Measurements from ENCODE around the gene PRODH2. TPM values are rescaled to one million over a fixed set of nuclear protein-coding genes. Genes with fewer than 3 reads are reported as not detected.

The PRODH2 gene
- total and polyA plus RNA-seq, 3 donors from 2014 or later = 0.99 to 2.7 (median 1.3) TPM

DNA sequence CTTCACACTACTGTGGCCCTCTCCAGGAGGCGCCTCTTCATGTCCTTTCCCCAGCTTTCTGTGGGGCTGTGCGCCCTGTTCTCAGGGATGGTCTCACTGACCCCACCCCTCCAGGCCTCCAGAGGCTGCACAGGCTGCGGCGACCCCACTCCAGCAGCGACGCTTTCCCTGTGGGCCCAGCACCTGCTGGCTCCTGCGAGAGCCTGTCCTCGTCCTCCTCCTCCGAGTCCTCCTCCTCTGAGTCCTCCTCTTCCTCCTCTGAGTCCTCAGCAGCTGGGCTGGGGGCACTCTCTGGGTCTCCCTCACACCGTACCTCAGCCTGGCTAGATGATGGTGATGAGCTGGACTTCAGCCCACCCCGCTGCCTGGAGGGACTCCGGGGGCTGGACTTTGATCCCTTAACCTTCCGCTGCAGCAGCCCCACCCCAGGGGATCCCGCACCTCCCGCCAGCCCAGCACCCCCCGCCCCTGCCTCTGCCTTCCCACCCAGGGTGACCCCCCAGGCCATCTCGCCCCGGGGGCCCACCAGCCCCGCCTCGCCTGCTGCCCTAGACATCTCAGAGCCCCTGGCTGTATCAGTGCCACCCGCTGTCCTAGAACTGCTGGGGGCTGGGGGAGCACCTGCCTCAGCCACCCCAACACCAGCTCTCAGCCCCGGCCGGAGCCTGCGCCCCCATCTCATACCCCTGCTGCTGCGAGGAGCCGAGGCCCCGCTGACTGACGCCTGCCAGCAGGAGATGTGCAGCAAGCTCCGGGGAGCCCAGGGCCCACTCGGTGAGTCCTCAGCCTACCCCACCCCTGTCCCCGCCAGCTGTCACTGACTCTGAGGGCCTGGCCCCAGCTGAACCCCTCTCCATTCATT lies 26.1 kb downstream of the PRODH2 start:
- intact Hi-C loops (cut with DNase I; ENCODE audit: low total_unique reads) = no loop called here
- Histone ChIP-seq H3K4me3 (no peak overlapping the region), H3K36me3 (ENCODE audit: low read depth, missing control alignments) (no peaks in the 10 kb centered on the region), H3K27ac (no peak overlapping the region), H3K27me3 (no peaks in the 10 kb centered on the region), H3K9me3 (no peaks in the 10 kb centered on the region), H3K4me1 (no peaks in the 10 kb centered on the region)
- no peak for DNase-seq
- 88 to 91% methylated on average over 11 to 30 of the region's 31 CpGs for WGBS, 2 donors
- no peak for TF ChIP-seq POLR2A (IDR thresholded peaks at IDR 0.05)
- TF ChIP-seq, protein P1, sequence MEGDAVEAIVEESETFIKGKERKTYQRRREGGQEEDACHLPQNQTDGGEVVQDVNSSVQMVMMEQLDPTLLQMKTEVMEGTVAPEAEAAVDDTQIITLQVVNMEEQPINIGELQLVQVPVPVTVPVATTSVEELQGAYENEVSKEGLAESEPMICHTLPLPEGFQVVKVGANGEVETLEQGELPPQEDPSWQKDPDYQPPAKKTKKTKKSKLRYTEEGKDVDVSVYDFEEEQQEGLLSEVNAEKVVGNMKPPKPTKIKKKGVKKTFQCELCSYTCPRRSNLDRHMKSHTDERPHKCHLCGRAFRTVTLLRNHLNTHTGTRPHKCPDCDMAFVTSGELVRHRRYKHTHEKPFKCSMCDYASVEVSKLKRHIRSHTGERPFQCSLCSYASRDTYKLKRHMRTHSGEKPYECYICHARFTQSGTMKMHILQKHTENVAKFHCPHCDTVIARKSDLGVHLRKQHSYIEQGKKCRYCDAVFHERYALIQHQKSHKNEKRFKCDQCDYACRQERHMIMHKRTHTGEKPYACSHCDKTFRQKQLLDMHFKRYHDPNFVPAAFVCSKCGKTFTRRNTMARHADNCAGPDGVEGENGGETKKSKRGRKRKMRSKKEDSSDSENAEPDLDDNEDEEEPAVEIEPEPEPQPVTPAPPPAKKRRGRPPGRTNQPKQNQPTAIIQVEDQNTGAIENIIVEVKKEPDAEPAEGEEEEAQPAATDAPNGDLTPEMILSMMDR (IDR thresholded peaks at IDR 0.05) = no peak

DNA sequence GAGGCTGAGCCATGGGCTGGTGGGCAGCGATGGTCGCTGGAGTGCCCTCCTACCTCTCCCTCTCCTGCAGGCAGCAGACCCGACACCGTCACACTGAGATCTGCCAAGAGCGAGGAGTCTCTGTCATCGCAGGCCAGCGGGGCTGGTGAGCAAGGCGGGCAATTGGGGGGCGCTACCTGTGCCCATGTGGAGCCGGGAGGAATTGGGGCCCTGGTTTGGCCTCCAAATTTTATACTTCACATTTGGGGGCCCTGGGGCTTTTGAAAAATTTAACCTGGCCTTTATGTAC lies 27.4 kb downstream of the PRODH2 start:
- no peak for DNase-seq
- Histone ChIP-seq H3K36me3 (ENCODE audit: low read depth, missing control alignments) (no peaks in the 10 kb centered on the region), H3K27me3 (no peaks in the 10 kb centered on the region), H3K4me1 (no peaks in the 10 kb centered on the region), H3K27ac (no peak overlapping the region), H3K4me3 (no peak overlapping the region), H3K9me3 (no peaks in the 10 kb centered on the region)
- whole genome bisulfite sequencing, 2 donors = 87 to 88% methylated on average over 10 of the region's 10 CpGs
- intact Hi-C loops (cut with DNase I; ENCODE audit: low total_unique reads) = no loop called here
- TF ChIP-seq, protein P1 (IDR thresholded peaks at IDR 0.05) = no peak
- no peak for TF ChIP-seq POLR2A (IDR thresholded peaks at IDR 0.05)

DNA sequence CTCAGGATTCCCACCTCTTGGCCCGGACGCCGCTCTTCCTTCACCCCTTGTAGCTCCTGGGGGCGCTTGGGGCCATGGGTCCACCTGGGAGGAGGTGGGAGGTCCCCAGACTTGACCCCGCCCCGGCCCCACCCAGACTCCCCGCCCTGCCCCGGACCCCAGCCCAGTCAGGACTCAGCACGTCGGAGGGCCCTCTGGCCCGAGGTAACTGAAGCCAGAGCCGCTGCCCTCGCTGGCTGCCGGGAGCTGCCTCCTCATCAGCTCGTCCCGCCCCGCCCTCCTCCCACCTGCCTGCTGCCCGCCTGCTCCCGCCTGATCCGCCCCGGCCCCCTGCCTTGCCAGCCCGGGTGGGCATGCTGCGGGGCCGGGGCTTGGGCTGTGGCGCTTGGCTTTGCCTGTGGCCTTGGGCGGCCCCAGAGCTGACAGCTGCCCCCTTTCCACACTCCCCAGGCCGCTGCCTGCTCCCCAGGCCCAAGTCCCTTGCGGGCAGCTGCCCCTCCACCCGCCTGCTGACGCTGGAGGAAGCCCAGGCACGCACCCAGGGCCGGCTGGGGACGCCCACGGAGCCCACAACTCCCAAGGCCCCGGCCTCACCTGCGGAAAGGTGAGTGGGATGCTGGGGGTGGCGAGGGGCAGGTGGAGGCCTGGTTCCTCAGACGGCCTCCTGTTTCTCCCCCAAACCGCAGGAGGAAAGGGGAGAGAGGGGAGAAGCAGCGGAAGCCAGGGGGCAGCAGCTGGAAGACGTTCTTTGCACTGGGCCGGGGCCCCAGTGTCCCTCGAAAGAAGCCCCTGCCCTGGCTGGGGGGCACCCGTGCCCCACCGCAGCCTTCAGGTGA lies 27.9 kb downstream of the PRODH2 start:
- Histone ChIP-seq H3K36me3 (ENCODE audit: low read depth, missing control alignments) (no peaks in the 10 kb centered on the region), H3K4me3 (no peak overlapping the region), H3K4me1 (no peaks in the 10 kb centered on the region), H3K27ac (no peak overlapping the region), H3K27me3 (no peaks in the 10 kb centered on the region), H3K9me3 (no peaks in the 10 kb centered on the region)
- intact Hi-C loops (cut with DNase I; ENCODE audit: low total_unique reads) = no loop called here
- TF ChIP-seq, protein P1 (IDR thresholded peaks at IDR 0.05) = no peak
- no peak for TF ChIP-seq POLR2A (IDR thresholded peaks at IDR 0.05)
- 83 to 91% methylated on average over 16 to 38 of the region's 45 CpGs for WGBS, 2 donors
- DNase-seq = no peak

DNA sequence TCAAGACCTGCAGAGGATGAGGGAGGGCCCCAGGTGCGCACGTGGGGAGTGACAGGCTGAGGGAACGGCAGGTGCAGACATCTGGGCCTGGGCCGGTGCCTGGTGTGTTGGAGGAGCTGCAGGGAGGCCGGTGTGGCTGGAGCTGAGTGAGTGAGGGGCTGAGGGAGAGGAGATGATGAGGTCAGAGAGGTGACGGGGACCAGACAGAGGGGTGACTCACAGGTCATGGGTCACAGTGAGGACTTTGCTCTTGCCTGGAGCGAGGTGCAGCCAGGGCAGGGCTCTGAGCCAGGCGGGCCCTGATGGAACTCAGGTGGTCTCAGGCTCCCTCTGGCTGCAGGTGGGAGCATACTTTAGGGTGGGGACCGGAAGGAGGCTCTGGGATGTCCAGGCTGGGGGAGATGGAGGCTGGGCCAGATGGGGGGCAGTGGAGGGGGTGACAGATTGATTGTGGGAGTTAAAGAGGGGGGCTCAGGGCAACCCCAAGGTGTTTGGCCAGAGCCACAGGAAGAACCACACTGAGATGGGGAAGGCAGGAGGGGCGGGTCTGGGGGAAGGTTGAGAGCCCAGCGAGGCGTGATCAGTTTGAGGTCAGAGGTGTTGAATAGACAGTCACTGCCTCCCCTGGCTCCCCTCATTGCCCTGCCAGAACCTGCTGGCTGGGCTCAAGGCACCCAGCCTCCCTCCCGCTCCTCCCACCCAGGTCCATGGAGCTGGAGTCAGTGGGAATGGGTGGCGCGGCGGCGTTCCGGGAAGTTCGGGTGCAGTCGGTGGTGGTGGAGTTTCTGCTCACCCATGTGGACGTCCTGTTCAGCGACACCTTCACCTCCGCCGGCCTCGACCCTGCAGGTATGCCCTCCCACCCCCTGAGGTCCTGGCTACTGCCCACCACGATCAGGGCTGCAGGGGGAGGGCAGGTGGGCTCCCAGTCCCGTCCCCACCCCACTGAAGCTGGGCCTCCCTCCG lies 28.9 kb downstream of the PRODH2 start:
- intact Hi-C loops (cut with DNase I; ENCODE audit: low total_unique reads) = no loop called here
- DNase-seq = no peak
- 89% methylated on average over 27 to 28 of the region's 28 CpGs for WGBS, 2 donors

More for the DNA sequence above, 28.9 kb downstream of the PRODH2 start:
- H3K27me3 ChIP-seq = no peaks in the 10 kb centered on the region
- no peaks in the 10 kb centered on the region for H3K9me3 ChIP-seq
- H3K36me3 ChIP-seq (ENCODE audit: low read depth, missing control alignments) = no peaks in the 10 kb centered on the region
- H3K4me1 ChIP-seq = no peaks in the 10 kb centered on the region
- TF ChIP-seq, protein P1 (IDR thresholded peaks at IDR 0.05) = no peak
- TF ChIP-seq POLR2A (IDR thresholded peaks at IDR 0.05) = no peak
- H3K27ac ChIP-seq = no peak overlapping the region
- no peak overlapping the region for H3K4me3 ChIP-seq

All from testis (tissue), 3 donors.